H9 (cell line): ENCODE results near the gene GIPC2. TPM values are rescaled to one million over a fixed set of nuclear protein-coding genes. Genes with fewer than 3 reads are reported as not detected.

Experiments used
- DNase-seq: peaks from one replicate; pipeline ENCODE4 v3.0.0-alpha.2; 2017
- H2AFZ ChIP-seq: one replicate; pipeline ENCODE4 v1.6.1; 2013; ENCODE audit warnings: mild to moderate bottlenecking, low read length, control low read depth, moderate library complexity
- H2AK5ac ChIP-seq: 2 replicates; pipeline ENCODE4 v1.6.1; 2013; ENCODE audit warnings: low read length, control low read depth, mixed read lengths; ENCODE audit not compliant: insufficient read length
- H2BK120ac ChIP-seq: one replicate; pipeline ENCODE4 v1.6.1; 2013; ENCODE audit warnings: low read depth, mild to moderate bottlenecking, low read length, control low read depth, inconsistent platforms; ENCODE audit not compliant: poor library complexity, severe bottlenecking
- H2BK12ac ChIP-seq: 2 replicates; pipeline ENCODE4 v1.6.1; 2013; ENCODE audit warnings: low read length, control low read depth, mixed read lengths, low read depth; ENCODE audit not compliant: insufficient read length
- H2BK15ac ChIP-seq: 2 replicates; pipeline ENCODE4 v1.6.1; 2013; ENCODE audit warnings: low read depth, low read length, control low read depth
- H2BK20ac ChIP-seq: one replicate; pipeline ENCODE4 v1.6.1; 2013; ENCODE audit warnings: low read depth, mild to moderate bottlenecking, low read length, control low read depth, inconsistent platforms; ENCODE audit not compliant: poor library complexity, severe bottlenecking
- H2BK5ac ChIP-seq: 2 replicates; pipeline ENCODE4 v1.6.1; 2013; ENCODE audit warnings: low read length, control low read depth, mixed read lengths; ENCODE audit not compliant: insufficient read length
- H3K14ac ChIP-seq: 2 replicates; pipeline ENCODE4 v1.6.1; 2013; ENCODE audit warnings: low read length, control low read depth; ENCODE audit not compliant: insufficient read depth
- H3K18ac ChIP-seq: 2 replicates; pipeline ENCODE4 v1.6.1; 2013; ENCODE audit warnings: low read depth, mild to moderate bottlenecking, mixed read lengths, low read length, control low read depth; ENCODE audit not compliant: insufficient read length
- H3K23ac ChIP-seq: 2 replicates; pipeline ENCODE4 v1.6.1; 2013; ENCODE audit warnings: low read length, control low read depth, mixed read lengths, low read depth; ENCODE audit not compliant: insufficient read length
- H3K23me2 ChIP-seq: 2 replicates; pipeline ENCODE4 v1.6.1; 2013; ENCODE audit warnings: low read depth, mild to moderate bottlenecking, mixed read lengths, low read length, control low read depth; ENCODE audit not compliant: insufficient read length, poor library complexity, severe bottlenecking
- H3K27ac ChIP-seq: 2 replicates; pipeline ENCODE4 v1.5.1; 2013; ENCODE audit warnings: low read length, control low read depth, mixed read lengths, low read depth; ENCODE audit not compliant: insufficient read length
- H3K27me3 ChIP-seq: 2 replicates; pipeline ENCODE4 v1.6.1; 2013; ENCODE audit warnings: low read length, control low read depth, inconsistent platforms; ENCODE audit not compliant: insufficient read depth
- H3K4ac ChIP-seq: 2 replicates; pipeline ENCODE4 v1.6.1; 2013; ENCODE audit warnings: low read depth, mild to moderate bottlenecking, control low read depth, inconsistent platforms, low read length, moderate library complexity
- H3K4me1 ChIP-seq: 2 replicates; pipeline ENCODE4 v1.6.1; 2013; ENCODE audit warnings: low read length, control low read depth, inconsistent platforms; ENCODE audit not compliant: insufficient read depth
- H3K4me2 ChIP-seq: 2 replicates; pipeline ENCODE4 v1.6.1; 2013; ENCODE audit warnings: low read length, control low read depth, mixed read lengths; ENCODE audit not compliant: insufficient read length, insufficient read depth
- H3K56ac ChIP-seq: 2 replicates; pipeline ENCODE4 v1.6.1; 2013; ENCODE audit warnings: low read depth, mild to moderate bottlenecking, mixed read lengths, low read length, control low read depth; ENCODE audit not compliant: insufficient read length
- H3K79me1 ChIP-seq: 2 replicates; pipeline ENCODE4 v1.6.1; 2013; ENCODE audit warnings: low read depth, mild to moderate bottlenecking, moderate library complexity, low read length, control low read depth, inconsistent platforms; ENCODE audit not compliant: insufficient read depth, poor library complexity, severe bottlenecking
- H3K79me2 ChIP-seq: 2 replicates; pipeline ENCODE4 v1.6.1; 2013; ENCODE audit warnings: low read length, control low read depth, inconsistent platforms; ENCODE audit not compliant: insufficient read depth
- H3K9ac ChIP-seq: 2 replicates; pipeline ENCODE4 v1.6.1; 2013; ENCODE audit warnings: low read length, control low read depth, mixed read lengths; ENCODE audit not compliant: insufficient read length; ENCODE audit errors: extremely low read depth
- H3K9me3 ChIP-seq: one replicate; pipeline ENCODE4 v1.6.1; 2013; ENCODE audit warnings: low read depth, low read length, inconsistent platforms; ENCODE audit not compliant: control insufficient read depth
- H3T11ph ChIP-seq: one replicate; pipeline ENCODE4 v1.6.1; 2013; ENCODE audit warnings: mild to moderate bottlenecking, low read length, control low read depth, inconsistent platforms
- H4K20me1 ChIP-seq: one replicate; pipeline ENCODE4 v1.6.1; 2013; ENCODE audit not compliant: control insufficient read depth, insufficient read length, insufficient read depth
- H4K5ac ChIP-seq: 2 replicates; pipeline ENCODE4 v1.6.1; 2013; ENCODE audit warnings: low read depth, mild to moderate bottlenecking, mixed read lengths, low read length, control low read depth; ENCODE audit not compliant: insufficient read length
- H4K8ac ChIP-seq: replicated peaks from 2 replicates; pipeline ENCODE4 v1.6.1; 2013; ENCODE audit warnings: low read length, control low read depth, mixed read lengths, low read depth; ENCODE audit not compliant: insufficient read length
- H4K91ac ChIP-seq: 2 replicates; pipeline ENCODE4 v1.6.1; 2013; ENCODE audit warnings: low read depth, mild to moderate bottlenecking, moderate library complexity, mixed read lengths, low read length, control low read depth; ENCODE audit not compliant: insufficient read length
- H3K27ac Mint-ChIP-seq, 3 experiments: 2 replicates in 2 of 3; 3 replicates in 1 of 3; pipeline ENCODE4 v1.8.0; 2020 to 2021; ENCODE audit warnings: mixed read lengths in 3 of 3, mild to moderate bottlenecking in 1 of 3, moderate library complexity in 1 of 3
- H3K27me3 Mint-ChIP-seq: 2 replicates; pipeline ENCODE4 v1.8.0; 2021; ENCODE audit warnings: low read depth, mild to moderate bottlenecking, moderate library complexity, mixed read lengths
- H3K36me3 Mint-ChIP-seq, 3 experiments: 2 replicates in 2 of 3; 3 replicates in 1 of 3; pipeline ENCODE4 v1.8.0; 2020 to 2021; ENCODE audit warnings: low read depth in 3 of 3, mixed read lengths in 3 of 3; ENCODE audit not compliant: insufficient read depth in 1 of 3
- H3K4me1 Mint-ChIP-seq, 2 experiments: 2 replicates each; pipeline ENCODE4 v1.8.0; 2020; ENCODE audit warnings: mixed read lengths in 2 of 2
- H3K4me3 Mint-ChIP-seq, 2 experiments: 2 replicates in 1 of 2; 3 replicates in 1 of 2; pipeline ENCODE4 v1.8.0; 2020 to 2021; ENCODE audit warnings: mild to moderate bottlenecking in 2 of 2, mixed read lengths in 2 of 2, moderate library complexity in 1 of 2
- H3K9me3 Mint-ChIP-seq, 2 experiments: 2 replicates in 1 of 2; 3 replicates in 1 of 2; pipeline ENCODE4 v1.8.0; 2020; ENCODE audit warnings: mild to moderate bottlenecking in 2 of 2, mixed read lengths in 2 of 2, moderate library complexity in 1 of 2
- WGBS: extraction: QIAGEN DNeasy Blood & Tissue Kit; methylation state at CpG from one replicate; pipeline ENCODE4 v1.1.7; 2013; ENCODE audit warnings: missing lambda C conversion rate, low lambda C conversion rate, mixed read lengths; ENCODE audit not compliant: insufficient read length; ENCODE audit errors: extremely low coverage; 5-methylcytosine and 5-hydroxymethylcytosine counted together
- total RNA-seq: library from RNA; stranded (reverse); gene quantifications from 2 replicates; pipeline ENCODE4 v1.2.1, GENCODE V29; 2021
- TF ChIP-seq, protein P1 (sequence below): fragments of 200-600 bp; sonication (generic); conservative IDR thresholded peaks from 3 replicates; pipeline ENCODE4 v1.8.0; 2021; ENCODE audit warnings: antibody characterized with exemption, mild to moderate bottlenecking

Gene GIPC2
- total RNA-seq, 1 experiment from 2014 or later = 0.85 TPM

DNA sequence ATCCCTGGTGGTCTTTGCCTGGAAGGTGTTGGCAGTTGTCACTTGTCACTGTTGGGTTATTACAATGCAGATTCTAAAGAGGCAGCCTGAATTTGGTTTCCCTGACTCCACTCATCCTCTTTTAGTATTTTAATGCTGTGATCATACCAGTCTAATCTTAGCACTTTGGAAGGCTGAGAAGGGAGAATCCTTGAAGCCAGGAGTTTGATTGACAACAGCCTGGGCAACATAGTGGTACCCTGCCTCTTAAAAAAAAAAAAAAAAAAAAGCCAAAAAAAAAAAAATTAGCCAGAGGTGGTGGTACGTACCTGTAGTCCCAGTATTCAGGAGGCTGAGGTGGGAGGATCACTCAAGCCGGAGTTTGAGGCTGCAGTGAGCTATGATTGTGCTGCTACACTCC, 7.7 kb downstream of the GIPC2 start:
- H4K8ac ChIP-seq = no peak overlapping the region
- H2BK20ac ChIP-seq = no peak overlapping the region
- H3K36me3 Mint-ChIP-seq = no peaks in the 10 kb centered on the region
- H2BK15ac ChIP-seq = no peak overlapping the region
- no peak overlapping the region for H3K14ac ChIP-seq
- H3K4me3 Mint-ChIP-seq = no peak overlapping the region; a peak in 1 of 5 replicates
- H2BK120ac ChIP-seq = no peak overlapping the region
- WGBS = no CpG with 5 or more reads among the region's 2 CpGs
- no peaks in the 10 kb centered on the region for H3K9me3 ChIP-seq
- H3K4me1 Mint-ChIP-seq = peaks cover 6% of the 10 kb centered on the region in 2 experiments; a peak in 2 of 4 replicates
- no peak overlapping the region for H3K23ac ChIP-seq
- H3K79me1 ChIP-seq = no peaks in the 10 kb centered on the region
- H2BK12ac ChIP-seq = no peak overlapping the region
- H3K23me2 ChIP-seq = no peaks in the 10 kb centered on the region
- no peaks in the 10 kb centered on the region; the same call in 1 of the 2 replicates for H3K27me3 Mint-ChIP-seq
- no peak overlapping the region for H2AK5ac ChIP-seq
- no peak overlapping the region for H3K4me2 ChIP-seq
- no peaks in the 10 kb centered on the region for H4K20me1 ChIP-seq
- no peak overlapping the region for H4K91ac ChIP-seq
- no peak overlapping the region for H4K5ac ChIP-seq
- no peak overlapping the region for H2BK5ac ChIP-seq
- H3K27me3 ChIP-seq = no peaks in the 10 kb centered on the region
- H3K27ac ChIP-seq = no peak overlapping the region
- H3K56ac ChIP-seq = no peak overlapping the region
- no peaks in the 10 kb centered on the region for H3K4me1 ChIP-seq
- H3T11ph ChIP-seq = no peak overlapping the region
- TF ChIP-seq, protein P1, sequence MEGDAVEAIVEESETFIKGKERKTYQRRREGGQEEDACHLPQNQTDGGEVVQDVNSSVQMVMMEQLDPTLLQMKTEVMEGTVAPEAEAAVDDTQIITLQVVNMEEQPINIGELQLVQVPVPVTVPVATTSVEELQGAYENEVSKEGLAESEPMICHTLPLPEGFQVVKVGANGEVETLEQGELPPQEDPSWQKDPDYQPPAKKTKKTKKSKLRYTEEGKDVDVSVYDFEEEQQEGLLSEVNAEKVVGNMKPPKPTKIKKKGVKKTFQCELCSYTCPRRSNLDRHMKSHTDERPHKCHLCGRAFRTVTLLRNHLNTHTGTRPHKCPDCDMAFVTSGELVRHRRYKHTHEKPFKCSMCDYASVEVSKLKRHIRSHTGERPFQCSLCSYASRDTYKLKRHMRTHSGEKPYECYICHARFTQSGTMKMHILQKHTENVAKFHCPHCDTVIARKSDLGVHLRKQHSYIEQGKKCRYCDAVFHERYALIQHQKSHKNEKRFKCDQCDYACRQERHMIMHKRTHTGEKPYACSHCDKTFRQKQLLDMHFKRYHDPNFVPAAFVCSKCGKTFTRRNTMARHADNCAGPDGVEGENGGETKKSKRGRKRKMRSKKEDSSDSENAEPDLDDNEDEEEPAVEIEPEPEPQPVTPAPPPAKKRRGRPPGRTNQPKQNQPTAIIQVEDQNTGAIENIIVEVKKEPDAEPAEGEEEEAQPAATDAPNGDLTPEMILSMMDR = no peak
- H3K9ac ChIP-seq = no peak overlapping the region
- no peak for DNase-seq
- H3K4ac ChIP-seq = no peak overlapping the region
- no peaks in the 10 kb centered on the region for H3K79me2 ChIP-seq
- no peaks in the 10 kb centered on the region for H3K9me3 Mint-ChIP-seq
- H2AFZ ChIP-seq = no peak overlapping the region
- H3K27ac Mint-ChIP-seq = no peak overlapping the region
- no peak overlapping the region for H3K18ac ChIP-seq
